HepG2 (cell line): ENCODE data around the gene GTF2A1L. TPM values are rescaled to one million over a fixed set of nuclear protein-coding genes. Genes with fewer than 3 reads are reported as not detected.

Experiments
- ATAC-seq: fragments of 200-7000 bp; cut with Tn5 transposase; 3 replicates; pipeline ENCODE4 v1.9.1; 2020; ENCODE audit warnings: mild to moderate bottlenecking, moderate library complexity
- BruUV-seq: library from RNA; stranded (reverse); fragments of 400-500 nt; replicated peaks from 2 replicates; lab custom pipeline; 2021; lab: Mats Ljungman, UMichigan
- CTCF ChIA-PET: fragments of 300-600 bp; formaldehyde crosslinking; extraction: SDS; loops from one replicate; lab custom pipeline; 2021; ENCODE audit warnings: low total read pairs, inconsistent platforms, low intra/inter-chr PET ratio; lab: Yijun Ruan, JAX
- POLR2A ChIA-PET: fragments of 350-600 bp; sonication (Branson Sonifier 250); formaldehyde crosslinking; loops from one replicate; lab custom pipeline; 2020; ENCODE audit warnings: antibody characterized with exemption, inconsistent platforms; lab: Yijun Ruan, JAX
- DNase-seq: peaks from one replicate; pipeline ENCODE4 v3.0.0-alpha.2; 2015; ENCODE audit warnings: low spot score
- FAIRE-seq: peaks from 3 replicates; lab custom pipeline; 2011; peaks lifted over from hg19 to GRCh38; lab: Jason Lieb, UNC
- H2AFZ ChIP-seq: one replicate; pipeline ENCODE4 v1.6.1; 2011; ENCODE audit warnings: low read length, inconsistent platforms
- H3K27ac ChIP-seq: fragments of 300-600 bp; 3 replicates; pipeline ENCODE4 v1.8.0; 2011; ENCODE audit warnings: mixed run types, mild to moderate bottlenecking, mixed read lengths, low read length, inconsistent platforms; ENCODE audit not compliant: insufficient read depth; ENCODE audit errors: extremely low read length
- H3K27me3 ChIP-seq, 2 experiments: fragments of 200-600 bp in 1 of 2; 2 replicates in 1 of 2; 3 replicates in 1 of 2; pipeline versions ENCODE4 v1.6.0 to v1.8.0; 2011; ENCODE audit warnings: low read length in 2 of 2, mild to moderate bottlenecking in 2 of 2, moderate library complexity in 2 of 2, inconsistent platforms in 1 of 2; ENCODE audit not compliant: insufficient read depth in 2 of 2, control insufficient read depth in 1 of 2
- H3K36me3 ChIP-seq, 2 experiments: fragments of 200-600 bp in 1 of 2; replicated peaks in 1 of 2; 2 replicates in 1 of 2; 3 replicates in 1 of 2; pipeline versions ENCODE4 v1.5.1 to v1.8.0; 2011; ENCODE audit warnings: low read length in 2 of 2, inconsistent platforms in 1 of 2; ENCODE audit not compliant: insufficient read depth in 2 of 2, control insufficient read depth in 1 of 2
- H3K4me1 ChIP-seq: 2 replicates; pipeline ENCODE4 v1.5.1; 2012; ENCODE audit warnings: low read length, inconsistent platforms; ENCODE audit not compliant: insufficient read depth
- H3K4me2 ChIP-seq: 2 replicates; pipeline ENCODE4 v1.6.0; 2011; ENCODE audit warnings: low read depth, low read length, inconsistent platforms
- H3K4me3 ChIP-seq, 3 experiments: fragments of 200-600 bp in 1 of 3; sonication (generic), shearing (Covaris generic) in 1 of 3; replicated peaks in 1 of 3; 2 replicates each; pipeline ENCODE4 v1.5.1; 2011 to 2016; ENCODE audit warnings: low read length in 3 of 3, inconsistent platforms in 2 of 3, low read depth in 2 of 3, mild to moderate bottlenecking in 2 of 3, control low read depth in 1 of 3, mixed read lengths in 1 of 3; ENCODE audit not compliant: insufficient read depth in 1 of 3
- H3K79me2 ChIP-seq: one replicate; pipeline ENCODE4 v1.6.1; 2011; ENCODE audit warnings: low read length, inconsistent platforms; ENCODE audit not compliant: insufficient read depth
- H3K9ac ChIP-seq: 2 replicates; pipeline ENCODE4 v1.6.0; 2011; ENCODE audit warnings: mild to moderate bottlenecking, low read depth, low read length, inconsistent platforms; ENCODE audit not compliant: insufficient read depth
- H3K9me3 ChIP-seq: 2 replicates; pipeline ENCODE4 v1.5.1; 2012; ENCODE audit warnings: mild to moderate bottlenecking, low read length
- H4K20me1 ChIP-seq: 2 replicates; pipeline ENCODE4 v1.6.0; 2011; ENCODE audit warnings: inconsistent platforms, mild to moderate bottlenecking, low read length, moderate library complexity; ENCODE audit not compliant: insufficient read depth
- FOXA1 ChIP-seq, 2 experiments: fragments of 450-650 bp in 1 of 2; sonication (generic) in 1 of 2; formaldehyde crosslinking in 1 of 2; IDR thresholded peaks; 2 replicates each; pipeline versions ENCODE4 v1.4.0 to v1.6.1; 2016 to 2020; ENCODE audit warnings: missing genetic modification reagents in 1 of 2
- HMG20B ChIP-seq: conservative IDR thresholded peaks from 2 replicates; pipeline ENCODE4 v1.6.1; 2016; ENCODE audit warnings: missing genetic modification reagents, missing compliant biosample characterization
- HMGA1 ChIP-seq: sonication (generic); formaldehyde crosslinking; conservative IDR thresholded peaks from 2 replicates; pipeline ENCODE4 v1.4.0; 2020; ENCODE audit warnings: missing genetic modification reagents
- HNRNPL ChIP-seq: fragments of 200-400 bp; formaldehyde crosslinking; IDR thresholded peaks from 2 replicates; pipeline ENCODE4 v1.6.1; 2017; ENCODE audit warnings: mild to moderate bottlenecking, low read depth, low read length
- SKIL ChIP-seq: sonication (generic); formaldehyde crosslinking; IDR thresholded peaks from 2 replicates; pipeline ENCODE4 v1.8.0; 2022; ENCODE audit warnings: missing genetic modification reagents, mild to moderate bottlenecking, moderate library complexity, borderline replicate concordance
- SP140L ChIP-seq: sonication (generic); formaldehyde crosslinking; IDR thresholded peaks from 2 replicates; pipeline ENCODE4 v1.4.0; 2020; ENCODE audit warnings: missing genetic modification reagents, borderline replicate concordance
- ZBTB1 ChIP-seq: sonication (generic); formaldehyde crosslinking; IDR thresholded peaks from 2 replicates; pipeline ENCODE4 v1.4.0; 2020; ENCODE audit warnings: missing genetic modification reagents, borderline replicate concordance
- ZFAT ChIP-seq: sonication (generic); formaldehyde crosslinking; conservative IDR thresholded peaks from 2 replicates; pipeline ENCODE4 v1.8.1; 2023; ENCODE audit warnings: missing genetic modification reagents, inconsistent platforms
- ZNF101 ChIP-seq: sonication (generic); formaldehyde crosslinking; IDR thresholded peaks from 2 replicates; pipeline ENCODE4 v1.4.0; 2020; ENCODE audit warnings: mild to moderate bottlenecking, low read depth, missing genetic modification reagents, borderline replicate concordance
- ZNF800 ChIP-seq: sonication (generic); formaldehyde crosslinking; IDR thresholded peaks from 2 replicates; pipeline ENCODE4 v1.4.0; 2020; ENCODE audit warnings: missing genetic modification reagents
- WGBS: methylation state at CpG from one replicate; pipeline ENCODE4 v1.1.6; 2017; ENCODE audit warnings: low lambda C conversion rate; 5-methylcytosine and 5-hydroxymethylcytosine counted together
- in situ Hi-C: cut with HindIII; loops from 2 replicates; pipeline ENCODE4 v1.10.0; 2017; ENCODE audit warnings: low pct_unique_long_range_greater_than_20kb; ENCODE audit not compliant: extremely low pct_ligation_motif_present
- intact Hi-C: fragments of 100-400 bp; cut with micrococcal nuclease; formaldehyde crosslinking; loops from one replicate; pipeline ENCODE4 v1.10.0; 2022; ENCODE audit not compliant: unreplicated experiment
- polyA plus RNA-seq, 8 experiments: library from polyadenylated mRNA; depleted of rRNA in 3 of 8; stranded (reverse) in 7 of 8; unstranded in 1 of 8; fragments of >200 nt; fragmentation: Illumina TruSeq in 4 of 8; extraction: Trizol in 4 of 8; gene quantifications; 2 replicates each; pipeline versions ENCODE4 v1.2.1 to v1.2.3, GENCODE V29; 2011 to 2016; ENCODE audit warnings: low read depth in 4 of 8, missing spikeins in 1 of 8, mixed read lengths in 1 of 8; ENCODE audit not compliant: insufficient read depth in 1 of 8
- total RNA-seq, 5 experiments: library from RNA; depleted of rRNA; stranded (reverse); fragments of >200 nt; fragmentation: Illumina TruSeq; extraction: Trizol; gene quantifications; 2 replicates each; pipeline ENCODE4 v1.2.3, GENCODE V29; 2016; ENCODE audit warnings: low read depth in 1 of 5

The GTF2A1L gene
- total and polyA plus RNA-seq, 2 of the 13 experiments (the other 11 are each of a cell fraction or from before 2014, with no cell fraction given) = not detected

GRCh38 chr2:48635786-48636185 lies 18.1 kb downstream of the GTF2A1L start:
- Histone ChIP-seq H4K20me1 (no peaks in the 10 kb centered on the region), H3K36me3 (no peaks in the 10 kb centered on the region), H3K27me3 (no peaks in the 10 kb centered on the region; a peak in 1 of 5 replicates), H3K27ac (no peak overlapping the region), H3K9ac (no peak overlapping the region), H3K79me2 (no peaks in the 10 kb centered on the region), H3K4me3 (no peak overlapping the region), H3K4me2 (no peak overlapping the region), H2AFZ (no peak overlapping the region), H3K9me3 (no peaks in the 10 kb centered on the region), H3K4me1 (no peaks in the 10 kb centered on the region)
- TF ChIP-seq FOXA1 (IDR thresholded peaks at IDR 0.05) (no peak), FOXA1 (CRISPR knock-in tag; IDR thresholded peaks at IDR 0.05) (no peak), ZNF800 (CRISPR knock-in tag) (no peak), ZNF101 (CRISPR knock-in tag) (no peak), SKIL (CRISPR knock-in tag) (no peak), HMGA1 (CRISPR knock-in tag) (no peak), SP140L (no peak), ZFAT (CRISPR knock-in tag) (no peak), HNRNPL (no peak), HMG20B (CRISPR knock-in tag) (no peak), ZBTB1 (CRISPR knock-in tag) (no peak)
- intact Hi-C loops = no loop called here
- in situ Hi-C loops = no loop called here
- DNase-seq = no peak
- BruUV-seq = no TSS peak
- ChIA-PET CTCF (no interaction called here), POLR2A (no interaction called here)
- 4% methylated on average over 2 of the region's 2 CpGs for WGBS
- no peak for FAIRE-seq
- no peak for ATAC-seq
